Calu3 (cell line): ENCODE results near the gene TSPAN18. TPM values are rescaled to one million over a fixed set of nuclear protein-coding genes. Genes with fewer than 3 reads are reported as not detected.
A peak's percentile ranks its signal among the peaks of the same experiment; 100 is the strongest.

Experiments
- BruUV-seq: library from RNA; stranded (reverse); fragments of 400-500 nt; replicated peaks from 2 replicates; lab custom pipeline; 2021; lab: Mats Ljungman, UMichigan
- CTCF ChIA-PET: fragments of 300-600 bp; sonication (Branson Sonifier 250); formaldehyde crosslinking; loops from one replicate; lab custom pipeline; 2022; ENCODE audit warnings: antibody characterized with exemption; lab: Charles Lee
- DNase-seq: peaks from one replicate; pipeline ENCODE4 v3.0.0; 2022
- H3K27ac Mint-ChIP-seq: one replicate; pipeline ENCODE4 v1.8.0; 2022; ENCODE audit warnings: mixed read lengths; ENCODE audit not compliant: unreplicated experiment
- H3K27me3 Mint-ChIP-seq: one replicate; pipeline ENCODE4 v1.8.0; 2022; ENCODE audit warnings: mixed read lengths; ENCODE audit not compliant: unreplicated experiment
- H3K36me3 Mint-ChIP-seq: one replicate; pipeline ENCODE4 v1.8.0; 2022; ENCODE audit warnings: mild to moderate bottlenecking, moderate library complexity, mixed read lengths; ENCODE audit not compliant: insufficient read depth, unreplicated experiment
- H3K4me1 Mint-ChIP-seq: one replicate; pipeline ENCODE4 v1.8.0; 2022; ENCODE audit warnings: mild to moderate bottlenecking, low read depth, mixed read lengths; ENCODE audit not compliant: unreplicated experiment
- H3K4me3 Mint-ChIP-seq: one replicate; pipeline ENCODE4 v1.8.0; 2022; ENCODE audit warnings: mild to moderate bottlenecking, low read depth, moderate library complexity, mixed read lengths; ENCODE audit not compliant: unreplicated experiment
- H3K9me3 Mint-ChIP-seq: one replicate; pipeline ENCODE4 v1.8.0; 2022; ENCODE audit warnings: low read depth, mixed read lengths; ENCODE audit not compliant: unreplicated experiment
- CTCF ChIP-seq: fragments of 200-600 bp; IDR thresholded peaks from one replicate; pipeline ENCODE4 v1.8.0; 2022; ENCODE audit warnings: antibody characterized with exemption; ENCODE audit not compliant: unreplicated experiment
- intact Hi-C: fragments of 100-400 bp; cut with micrococcal nuclease; formaldehyde crosslinking; loops from one replicate; pipeline ENCODE4 v1.10.0; 2022; ENCODE audit not compliant: unreplicated experiment
- total RNA-seq: library from RNA; stranded (reverse); gene quantifications from 2 replicates; pipeline ENCODE4 v1.2.3, GENCODE V29; 2022

TSPAN18 gene
- total RNA-seq, 1 experiment from 2014 or later = not detected

GRCh38 chr11:44831605-44832394 lies 105.0 kb downstream of the TSPAN18 start:
- intact Hi-C loops = no loop called here
- no peak overlapping the region for H3K27ac Mint-ChIP-seq
- CTCF ChIA-PET = no interaction called here
- peaks cover 61% of the 10 kb centered on the region for H3K27me3 Mint-ChIP-seq
- no peak for TF ChIP-seq CTCF
- H3K4me1 Mint-ChIP-seq = peaks cover 17% of the 10 kb centered on the region
- no peaks in the 10 kb centered on the region for H3K9me3 Mint-ChIP-seq
- DNase-seq = no peak
- no peak overlapping the region for H3K4me3 Mint-ChIP-seq
- BruUV-seq = no TSS peak
- H3K36me3 Mint-ChIP-seq = no peaks in the 10 kb centered on the region

- no TSS peak for BruUV-seq
- intact Hi-C loops = no loop called here
- Mint-ChIP-seq H3K36me3 (no peaks in the 10 kb centered on the region), H3K27me3 (peaks cover 62% of the 10 kb centered on the region), H3K27ac (no peak overlapping the region), H3K4me3 (no peak overlapping the region), H3K9me3 (no peaks in the 10 kb centered on the region), H3K4me1 (peaks cover 17% of the 10 kb centered on the region)
- CTCF ChIA-PET = interaction anchor here (1.5 kb wide), 1 partner anchor 16 kb away, joined by 3 read pairs; no protein-coding TSS in a partner anchor
- no peak for DNase-seq
- TF ChIP-seq CTCF = no peak
These were observed 105.7 kb downstream of the TSPAN18 start for GRCh38 chr11:44832452-44832851.

GRCh38 chr11:44833221-44833876 lies 106.6 kb downstream of the TSPAN18 start:
- peaks cover 62% of the 10 kb centered on the region for H3K27me3 Mint-ChIP-seq
- no peaks in the 10 kb centered on the region for H3K9me3 Mint-ChIP-seq
- no peak for TF ChIP-seq CTCF
- H3K4me3 Mint-ChIP-seq = no peak overlapping the region
- no peak overlapping the region for H3K27ac Mint-ChIP-seq
- no peaks in the 10 kb centered on the region for H3K36me3 Mint-ChIP-seq
- BruUV-seq = no TSS peak
- CTCF ChIA-PET = interaction anchor here (1.5 kb wide), 1 partner anchor 17 kb away, joined by 3 read pairs; no protein-coding TSS in a partner anchor
- intact Hi-C loops = no loop called here
- DNase-seq = no peak
- peaks cover 17% of the 10 kb centered on the region for H3K4me1 Mint-ChIP-seq

- DNase-seq = peak; percentile 17
- no TSS peak for BruUV-seq
- CTCF ChIA-PET = interaction anchor here (1.5 kb wide), 1 partner anchor 18 kb away, joined by 3 read pairs; no protein-coding TSS in a partner anchor
- H3K36me3 Mint-ChIP-seq = no peaks in the 10 kb centered on the region
- H3K4me1 Mint-ChIP-seq = peaks cover 17% of the 10 kb centered on the region
- no peaks in the 10 kb centered on the region for H3K9me3 Mint-ChIP-seq
- H3K27ac Mint-ChIP-seq = no peak overlapping the region
- no peak for TF ChIP-seq CTCF
- peaks cover 60% of the 10 kb centered on the region for H3K27me3 Mint-ChIP-seq
- H3K4me3 Mint-ChIP-seq = no peak overlapping the region
- intact Hi-C loops = no loop called here
These were observed 107.2 kb downstream of the TSPAN18 start for GRCh38 chr11:44833877-44834452.
